WTC11 (cell line): Measurements from ENCODE around the gene OCSTAMP.

Experiments
- ATF2 ChIP-seq: sonication (generic); formaldehyde crosslinking; IDR thresholded peaks from 2 replicates; pipeline ENCODE4 v1.8.1; 2022; ENCODE audit warnings: low read depth, missing genetic modification reagents, borderline replicate concordance
- E2F5 ChIP-seq: sonication (generic); formaldehyde crosslinking; IDR thresholded peaks from 2 replicates; pipeline ENCODE4 v1.8.1; 2022; ENCODE audit warnings: mild to moderate bottlenecking, moderate library complexity, missing genetic modification reagents

GRCh38 chr20:46553926-46554325 lies 3.5 kb upstream of the OCSTAMP start:
- TF ChIP-seq E2F5 (CRISPR knock-in tag) (no peak), ATF2 (no peak)
